Measurements from ENCODE around the gene NRP1. TPM values are rescaled to one million over a fixed set of nuclear protein-coding genes. Genes with fewer than 3 reads are reported as not detected.

The NRP1 gene
- polyA plus RNA-seq, 1 of the 3 experiments (the other 2 are of a cell fraction) = 129 TPM

- TF ChIP-seq JUND (IDR thresholded peaks at IDR 0.05) = peak; percentile 57; the same call in 1 of the 2 replicates
- TF ChIP-seq SIN3A (IDR thresholded peaks at IDR 0.05; ENCODE audit: borderline replicate concordance, low read depth, low read length) = peak; percentile 80; the same call in 1 of the 2 replicates
- peak; percentile 29; the same call in 1 of the 2 replicates for TF ChIP-seq ZBTB33 (IDR thresholded peaks at IDR 0.05; ENCODE audit: borderline replicate concordance, low read depth)
- peak; percentile 87 for TF ChIP-seq TEAD4 (IDR thresholded peaks at IDR 0.05; ENCODE audit: borderline replicate concordance, insufficient read depth)
- no peak for TF ChIP-seq FOXM1 (IDR thresholded peaks at IDR 0.05; ENCODE audit: low read depth)
- TF ChIP-seq RCOR1 (IDR thresholded peaks at IDR 0.05; ENCODE audit: low read length) = peak; percentile 81
- peak; percentile 19; the same call in 1 of the 2 replicates for TF ChIP-seq FOXJ3 (CRISPR knock-in tag; IDR thresholded peaks at IDR 0.05)
- TF ChIP-seq USF1 (IDR thresholded peaks at IDR 0.05; ENCODE audit: borderline replicate concordance, low read depth) = no peak
- TF ChIP-seq REST (IDR thresholded peaks at IDR 0.05; ENCODE audit: low read depth, low read length) = peak; percentile 21; the same call in 1 of the 2 replicates
- TF ChIP-seq RAD21 (IDR thresholded peaks at IDR 0.05; ENCODE audit: low read length) = peak; percentile 30
- peak; percentile 98 for TF ChIP-seq NFIC (IDR thresholded peaks at IDR 0.05; ENCODE audit: borderline replicate concordance)
- TF ChIP-seq EZH2phosphoT487 (IDR thresholded peaks at IDR 0.05; ENCODE audit: borderline replicate concordance, low read depth) = no peak
These were observed 61.0 kb downstream of the NRP1 start (continued) for GRCh38 chr10:33273295-33274002.

GRCh38 chr10:33272635-33273034, 61.8 kb downstream of the NRP1 start:
- CTCF ChIA-PET = interaction anchor here (0.6 to 2.0 kb wide), 3 partner anchors 58 to 1366 kb away, joined by 3 to 10 read pairs (median 9); no protein-coding TSS in a partner anchor
- peak overlapping the region; percentile 80 for H3K9ac ChIP-seq

More at GRCh38 chr10:33272635-33273034, 61.8 kb downstream of the NRP1 start:
- POLR2A ChIA-PET = interaction anchor here (0.5 kb wide), 1 partner anchor 23 kb away, joined by 3 read pairs; no protein-coding TSS in a partner anchor
- H3K27me3 ChIP-seq (ENCODE audit: insufficient read depth) = no peaks in the 10 kb centered on the region
- no peaks in the 10 kb centered on the region for H3K9me3 ChIP-seq
- TF ChIP-seq GABPA (IDR thresholded peaks at IDR 0.05; ENCODE audit: low read depth) (no peak), EZH2phosphoT487 (IDR thresholded peaks at IDR 0.05; ENCODE audit: borderline replicate concordance, low read depth) (no peak), MEF2A (IDR thresholded peaks at IDR 0.05; ENCODE audit: borderline replicate concordance, low read depth) (no peak), RCOR1 (IDR thresholded peaks at IDR 0.05; ENCODE audit: low read length) (no peak), SMC3 (IDR thresholded peaks at IDR 0.05; ENCODE audit: low read depth, low read length) (no peak), FOXM1 (IDR thresholded peaks at IDR 0.05; ENCODE audit: low read depth) (no peak), PBX3 (IDR thresholded peaks at IDR 0.05) (no peak), POLR2AphosphoS5 (IDR thresholded peaks at IDR 0.05; ENCODE audit: low read depth, low read length) (no peak), EP300 (IDR thresholded peaks at IDR 0.05; ENCODE audit: borderline replicate concordance in 1 of 2, low read depth in 1 of 2, low read length in 1 of 2) (no peak), IRF3 (IDR thresholded peaks at IDR 0.05; ENCODE audit: low read depth, low read length) (no peak), NFIC (IDR thresholded peaks at IDR 0.05; ENCODE audit: borderline replicate concordance) (no peak), TEAD4 (IDR thresholded peaks at IDR 0.05; ENCODE audit: borderline replicate concordance, insufficient read depth) (no peak)
- H3K27ac ChIP-seq (ENCODE audit: low read depth in 2 of 2, low read length in 1 of 2) = peak overlapping the region; percentile 64 to 97
- H2AFZ ChIP-seq (ENCODE audit: low read depth) = no peak overlapping the region
- DNase-seq = no peak
- H3K4me1 ChIP-seq (ENCODE audit: control insufficient read depth in 1 of 2, insufficient read depth in 2 of 2, low read depth in 1 of 2, low read length in 1 of 2) = peaks cover 38 to 52% of the 10 kb centered on the region in 2 experiments
- H3K36me3 ChIP-seq (replicated peaks in 1 of 2; ENCODE audit: control insufficient read depth in 1 of 2, insufficient read depth in 2 of 2, low read length in 1 of 2) = peaks cover 23 to 57% of the 10 kb centered on the region in 2 experiments
- H3K4me3 ChIP-seq (ENCODE audit: low read depth in 2 of 2, low read length in 1 of 2) = no peak overlapping the region
- H3K9me2 ChIP-seq = no peaks in the 10 kb centered on the region
- H3K4me2 ChIP-seq = peak overlapping the region; percentile 56
- no peaks in the 10 kb centered on the region; the same call in 1 of the 2 replicates for H4K20me1 ChIP-seq (ENCODE audit: insufficient read depth)
- H3F3A ChIP-seq (replicated peaks; ENCODE audit: insufficient read depth) = peaks cover 60% of the 10 kb centered on the region
- WGBS (ENCODE audit: low lambda C conversion rate) = 70% methylated on average over 7 of the region's 7 CpGs
- H3K79me2 ChIP-seq (ENCODE audit: insufficient read depth) = peaks cover 89% of the 10 kb centered on the region

Measured in SK-N-SH (cell line).